KMS-11 (cell line): ENCODE results near the gene ARHGEF38.

Source experiments
- H2AFZ ChIP-seq: fragments of 200-600 bp; sonication (generic); 2 replicates; pipeline ENCODE4 v1.6.1; 2016; ENCODE audit warnings: antibody characterized with exemption, mixed run types, low read depth
- H3K27ac ChIP-seq: fragments of 200-600 bp; sonication (generic); 2 replicates; pipeline ENCODE4 v1.6.1; 2016; ENCODE audit warnings: mild to moderate bottlenecking, mixed run types
- H3K27me3 ChIP-seq: fragments of 200-600 bp; sonication (generic); 2 replicates; pipeline ENCODE4 v1.6.1; 2017; ENCODE audit warnings: mild to moderate bottlenecking, low read depth, mixed run types, moderate library complexity; ENCODE audit not compliant: insufficient read depth
- H3K36me3 ChIP-seq: fragments of 200-600 bp; sonication (generic); 2 replicates; pipeline ENCODE4 v1.6.1; 2017; ENCODE audit warnings: mild to moderate bottlenecking, mixed run types; ENCODE audit not compliant: insufficient read depth
- H3K4me1 ChIP-seq: fragments of 200-600 bp; sonication (generic); 2 replicates; pipeline ENCODE4 v1.6.1; 2016; ENCODE audit warnings: mild to moderate bottlenecking, low read depth, mixed run types; ENCODE audit not compliant: poor library complexity, severe bottlenecking
- H3K4me2 ChIP-seq: fragments of 200-600 bp; sonication (generic); 2 replicates; pipeline ENCODE4 v1.7.0; 2016; ENCODE audit warnings: mild to moderate bottlenecking, mixed run types
- H3K4me3 ChIP-seq: fragments of 200-600 bp; sonication (generic); IDR thresholded peaks from 2 replicates; pipeline ENCODE4 v1.6.1; 2017; ENCODE audit warnings: low read depth, low read length, mixed read lengths; ENCODE audit not compliant: insufficient read depth
- H3K79me2 ChIP-seq: fragments of 200-600 bp; sonication (generic); 2 replicates; pipeline ENCODE4 v1.6.1; 2016; ENCODE audit warnings: low read depth, mixed run types; ENCODE audit not compliant: insufficient read depth
- H3K9ac ChIP-seq: fragments of 200-600 bp; sonication (generic); 2 replicates; pipeline ENCODE4 v1.6.1; 2016; ENCODE audit warnings: mild to moderate bottlenecking, mixed run types
- H4K20me1 ChIP-seq: fragments of 200-600 bp; sonication (generic); 2 replicates; pipeline ENCODE4 v1.6.1; 2016; ENCODE audit warnings: mild to moderate bottlenecking, mixed run types; ENCODE audit not compliant: insufficient read depth
- CTCF ChIP-seq: fragments of 200-600 bp; sonication (generic); conservative IDR thresholded peaks from 2 replicates; pipeline ENCODE4 v1.6.1; 2017; ENCODE audit warnings: low read depth, mild to moderate bottlenecking, antibody characterized with exemption, low read length, moderate library complexity, mixed read lengths

The ARHGEF38 gene

DNA sequence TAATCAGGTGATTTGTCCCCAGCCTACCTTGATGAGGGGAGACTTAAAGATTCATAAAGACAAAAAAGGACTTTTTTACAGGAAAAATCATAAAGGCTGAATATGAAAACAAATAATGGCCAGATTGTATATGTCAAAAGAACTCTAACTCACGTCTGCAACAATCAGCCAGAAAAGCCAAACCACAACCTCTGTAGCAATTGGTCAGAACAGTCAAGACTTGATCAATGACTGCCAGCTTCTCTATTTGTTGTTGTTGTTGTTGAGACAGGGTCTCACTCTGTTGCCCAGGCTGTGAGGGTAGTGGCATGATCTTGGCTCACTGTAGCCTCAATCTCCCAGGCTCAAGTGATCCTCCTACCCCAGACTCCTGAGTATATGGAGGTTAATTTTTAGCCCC, 42.7 kb upstream of the ARHGEF38 start:
- H3K36me3 ChIP-seq = no peaks in the 10 kb centered on the region
- no peak overlapping the region for H3K9ac ChIP-seq
- H4K20me1 ChIP-seq = no peaks in the 10 kb centered on the region
- H2AFZ ChIP-seq = no peak overlapping the region
- TF ChIP-seq CTCF = no peak
- no peaks in the 10 kb centered on the region for H3K79me2 ChIP-seq
- H3K27me3 ChIP-seq = no peaks in the 10 kb centered on the region
- H3K4me1 ChIP-seq = no peaks in the 10 kb centered on the region
- H3K4me2 ChIP-seq = no peak overlapping the region
- H3K4me3 ChIP-seq = no peak overlapping the region
- H3K27ac ChIP-seq = no peak overlapping the region

GRCh38 chr4:105510245-105510644, 42.2 kb upstream of the ARHGEF38 start:
- TF ChIP-seq CTCF = no peak
- no peak overlapping the region for H3K4me3 ChIP-seq
- H3K4me2 ChIP-seq = no peak overlapping the region
- no peak overlapping the region for H3K27ac ChIP-seq
- no peaks in the 10 kb centered on the region for H4K20me1 ChIP-seq
- H3K4me1 ChIP-seq = no peaks in the 10 kb centered on the region
- H3K79me2 ChIP-seq = no peaks in the 10 kb centered on the region
- H3K27me3 ChIP-seq = no peaks in the 10 kb centered on the region
- no peaks in the 10 kb centered on the region for H3K36me3 ChIP-seq
- no peak overlapping the region for H3K9ac ChIP-seq
- H2AFZ ChIP-seq = no peak overlapping the region

DNA sequence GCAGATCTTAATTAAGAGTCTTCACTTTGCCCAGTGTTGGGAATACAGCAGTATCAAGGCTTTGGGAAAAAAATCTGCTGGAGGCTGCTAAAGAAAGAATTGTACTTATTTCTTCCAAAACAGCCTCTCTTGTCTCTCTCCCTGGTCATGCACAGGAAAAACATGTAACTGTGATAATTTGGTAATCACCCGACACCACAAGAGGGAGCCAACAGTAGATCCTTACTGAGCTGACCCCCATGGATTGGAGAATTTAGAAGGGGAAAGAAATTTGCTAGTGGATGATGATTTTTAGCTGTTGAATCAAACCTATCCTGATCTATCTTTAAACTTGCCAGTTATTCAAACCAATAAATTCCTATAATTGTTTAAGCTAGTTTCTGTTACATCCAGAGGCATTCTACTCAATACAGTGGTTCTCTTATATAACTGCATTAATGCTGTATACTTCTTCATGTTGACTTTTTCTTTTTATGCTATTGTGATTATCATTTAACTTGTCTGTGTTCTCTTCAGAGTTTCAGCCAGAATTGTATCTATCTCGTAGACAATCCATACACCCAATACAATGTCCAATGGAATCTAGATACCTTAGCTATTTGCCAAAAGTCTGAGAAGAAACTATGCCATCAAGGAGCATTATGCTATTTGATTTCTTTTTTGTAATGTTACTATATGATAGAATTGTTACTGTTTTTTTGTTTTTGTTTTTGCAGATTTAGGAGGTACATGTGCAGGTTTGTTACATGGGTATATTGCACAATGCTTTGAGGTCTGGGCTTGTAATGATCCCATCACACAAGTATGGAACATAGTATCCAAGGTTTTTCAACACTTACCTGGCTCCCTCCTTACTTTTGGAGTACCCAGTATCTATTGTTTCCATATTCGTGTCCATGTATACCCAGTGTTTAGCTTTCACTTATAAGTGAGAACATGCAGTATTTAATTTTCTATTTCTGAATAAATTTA, 31.3 kb upstream of the ARHGEF38 start:
- Histone ChIP-seq H3K4me3 (no peak overlapping the region), H3K36me3 (no peaks in the 10 kb centered on the region), H2AFZ (no peak overlapping the region), H3K4me2 (no peak overlapping the region), H3K27ac (no peak overlapping the region), H3K9ac (no peak overlapping the region), H3K4me1 (no peaks in the 10 kb centered on the region), H4K20me1 (no peaks in the 10 kb centered on the region), H3K27me3 (no peaks in the 10 kb centered on the region), H3K79me2 (no peaks in the 10 kb centered on the region)
- TF ChIP-seq CTCF = peak; percentile 94

DNA sequence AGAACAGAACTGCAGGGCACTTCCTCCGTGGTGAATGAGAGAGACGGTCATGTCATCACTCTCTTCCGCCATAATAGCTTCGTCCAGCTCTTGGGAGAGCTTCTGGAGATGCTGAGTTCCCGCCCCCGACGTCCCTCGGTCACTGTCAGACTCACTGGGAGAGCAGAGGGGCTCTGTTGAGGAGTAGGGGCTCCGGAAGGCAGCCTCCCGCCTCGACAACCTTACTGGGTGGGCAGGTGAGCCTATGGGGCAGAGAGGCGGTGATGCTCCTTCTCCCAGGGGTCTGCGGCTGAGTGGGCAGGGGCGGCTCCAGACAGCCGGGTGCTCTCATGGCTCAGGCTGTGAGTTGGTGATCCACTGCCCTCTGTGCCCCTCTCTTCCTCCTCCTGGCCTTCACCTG, 25.8 kb upstream of the ARHGEF38 start:
- H3K36me3 ChIP-seq = no peaks in the 10 kb centered on the region
- H3K27ac ChIP-seq = no peak overlapping the region
- no peak overlapping the region for H3K4me3 ChIP-seq
- no peaks in the 10 kb centered on the region for H3K79me2 ChIP-seq
- no peak overlapping the region for H3K9ac ChIP-seq
- no peak overlapping the region for H3K4me2 ChIP-seq
- H4K20me1 ChIP-seq = no peaks in the 10 kb centered on the region
- no peaks in the 10 kb centered on the region for H3K27me3 ChIP-seq
- H2AFZ ChIP-seq = no peak overlapping the region
- TF ChIP-seq CTCF = no peak
- H3K4me1 ChIP-seq = no peaks in the 10 kb centered on the region
